GM23248 (cell line): ENCODE data around the gene GEMIN8.

Experiments used
- EZH2 ChIP-seq: fragments of 200-600 bp; sonication (generic); IDR thresholded peaks from 2 replicates; pipeline ENCODE4 v1.6.1; 2018; ENCODE audit warnings: antibody characterized with exemption, mild to moderate bottlenecking; ENCODE audit not compliant: insufficient read depth, poor library complexity, severe bottlenecking
- EZH2phosphoT487 ChIP-seq: fragments of 200-600 bp; sonication (generic); IDR thresholded peaks from 2 replicates; pipeline ENCODE4 v1.6.1; 2018; ENCODE audit warnings: antibody characterized with exemption, moderate library complexity, mild to moderate bottlenecking, low read depth; ENCODE audit not compliant: insufficient read depth

DNA sequence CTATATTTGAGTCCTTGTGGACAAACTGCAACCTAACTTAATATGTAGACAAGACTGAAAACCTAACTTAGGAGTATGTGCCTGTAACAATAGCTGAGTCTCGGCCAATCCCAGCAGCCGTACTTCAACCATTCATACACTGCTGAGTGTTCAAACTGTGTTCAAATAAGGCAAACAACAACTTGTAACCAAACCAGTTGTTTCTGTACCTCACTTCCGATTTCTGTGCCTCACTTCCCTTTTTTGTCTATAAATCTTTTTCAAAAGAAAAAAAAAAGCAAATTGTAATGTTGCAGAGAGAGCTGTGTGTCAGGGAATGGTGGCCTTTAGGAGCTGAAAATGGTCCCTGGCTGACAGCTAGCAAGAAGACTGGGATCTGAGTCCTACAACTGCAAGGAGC lies 46.0 kb downstream of the GEMIN8 start:
- TF ChIP-seq EZH2phosphoT487 = no peak
- no peak for TF ChIP-seq EZH2
